NOMO-1 (cell line): ENCODE measurements around the gene EXOC7.
"Not testable (repeated sequence)": the region's sequence is repeated elsewhere in the genome, so short reads cannot be mapped to it uniquely, and the experiment has no call there.

Source experiments
- DNase-seq, 2 experiments: peaks; one replicate each; lab custom pipeline; 2025; ENCODE audit not compliant: unreplicated experiment in 2 of 2; lab: John Stamatoyannopoulos, UW

The EXOC7 gene

GRCh38 chr17:76088868-76089576 lies 14.6 kb downstream of the EXOC7 start:
- DNase-seq: no peak

- DNase-seq: no peak
Observed at GRCh38 chr17:76088041-76088867, 15.3 kb downstream of the EXOC7 start.

GRCh38 chr17:76087531-76087930 lies 16.1 kb downstream of the EXOC7 start:
- DNase-seq: no peak

- no peak for DNase-seq
Observed at GRCh38 chr17:76086384-76086783, 17.2 kb downstream of the EXOC7 start.

GRCh38 chr17:76085731-76086366 lies 17.7 kb downstream of the EXOC7 start:
- DNase-seq: no peak

- DNase-seq: no peak
Observed at GRCh38 chr17:76085066-76085730, 18.4 kb downstream of the EXOC7 start.

- no peak for DNase-seq
Observed at GRCh38 chr17:76083536-76084182, 19.9 kb downstream of the EXOC7 start.

- DNase-seq: no peak
Observed at GRCh38 chr17:76082326-76083251, 21.0 kb downstream of the EXOC7 start.

GRCh38 chr17:76081295-76082210 lies 22.0 kb downstream of the EXOC7 start:
- no peak for DNase-seq

- no peak for DNase-seq
Observed at GRCh38 chr17:76080768-76081287, 22.8 kb downstream of the EXOC7 start.

GRCh38 chr17:76079956-76080767 lies 23.4 kb downstream of the EXOC7 start:
- no peak for DNase-seq

GRCh38 chr17:76079535-76079955 lies 24.0 kb downstream of the EXOC7 start:
- DNase-seq: no peak

- DNase-seq: no peak
Observed at GRCh38 chr17:76078860-76079534, 24.6 kb downstream of the EXOC7 start, which contains the start of gene ZACN. Gene ZACN (plus strand): TSS chr17:76079182. CDS start chr17:76079265, 83 bp downstream.

- not testable (repeated sequence) for DNase-seq
Observed at GRCh38 chr17:76078370-76078769, 25.2 kb downstream of the EXOC7 start.

GRCh38 chr17:76077584-76078110 lies 25.9 kb downstream of the EXOC7 start:
- no peak for DNase-seq

- DNase-seq: no peak
Observed at GRCh38 chr17:76076765-76077583, 26.6 kb downstream of the EXOC7 start.
